Activated CD8-positive, alpha-beta memory T cell treated with anti-CD3 and anti-CD28 coated beads, Interleukin-2, amount 50 U/mL, for 48 hours (primary cell): ENCODE data around the gene ZNF695.

Source experiments
- DNase-seq: peaks from one replicate; pipeline ENCODE4 v3.0.0-alpha.2; 2020

Gene ZNF695

GRCh38 chr1:246954126-246954525 is 53.7 kb downstream of the ZNF695 start:
- no peak for DNase-seq

DNA sequence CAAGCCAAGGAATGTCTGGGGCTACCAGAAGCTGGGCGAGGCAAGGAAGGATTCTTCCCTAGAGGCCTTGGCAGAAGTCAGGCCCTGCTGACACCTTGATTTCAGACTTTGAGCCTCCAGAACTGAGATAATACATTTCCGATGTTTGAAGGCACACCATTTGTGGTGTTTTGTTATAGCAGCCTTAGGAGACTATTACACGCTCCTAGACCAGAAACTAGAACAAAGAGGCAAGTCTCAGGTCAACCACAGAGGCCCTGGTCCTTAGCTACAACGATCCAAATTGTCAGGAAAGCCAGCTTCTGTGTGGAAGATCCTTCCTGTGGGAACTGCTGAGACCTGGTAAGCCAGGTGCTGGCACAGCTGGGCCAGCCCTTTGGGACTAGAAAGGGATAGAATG is 56.4 kb downstream of the ZNF695 start:
- no peak for DNase-seq

- DNase-seq = no peak
Measured at GRCh38 chr1:246949956-246950355, 57.9 kb downstream of the ZNF695 start.

DNA sequence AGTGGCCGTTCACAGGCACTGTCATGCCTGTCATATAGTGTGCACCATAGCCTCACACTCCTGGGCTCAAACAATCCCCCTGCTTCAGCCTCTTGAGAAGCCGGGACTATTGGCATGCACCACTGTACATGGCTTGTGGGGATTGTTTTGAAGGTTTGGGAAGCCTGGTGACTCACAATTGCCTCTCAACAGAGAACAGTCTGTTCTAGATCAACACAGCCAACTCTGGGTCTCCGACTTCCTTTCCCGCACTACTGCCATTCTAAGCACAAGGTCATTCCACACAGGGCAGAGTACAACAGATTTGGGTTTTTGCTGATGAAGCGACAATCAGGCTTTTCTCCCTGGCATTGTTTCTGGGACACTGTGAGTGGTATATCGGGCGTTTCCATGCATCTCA is 60.6 kb downstream of the ZNF695 start:
- DNase-seq = no peak

GRCh38 chr1:246946366-246946765 is 61.5 kb downstream of the ZNF695 start:
- DNase-seq = no peak
